ENCODE data around the gene ADGRG3. TPM values are rescaled to one million over a fixed set of nuclear protein-coding genes. Genes with fewer than 3 reads are reported as not detected.
"Not testable (repeated sequence)": the region's sequence is repeated elsewhere in the genome, so short reads cannot be mapped to it uniquely, and the experiment has no call there.

Gene ADGRG3
- total RNA-seq, 4 donors from 2014 or later: 2.0 to 9.6 (median 3.7) TPM

- Histone ChIP-seq H3K36me3 (no peaks in the 10 kb centered on the region), H3K27ac (replicated peaks in 1 of 4) (no peak overlapping the region), H3K27me3 (no peaks in the 10 kb centered on the region), H3K4me3 (no peak overlapping the region), H3K9me3 (no peaks in the 10 kb centered on the region), H3K4me1 (no peaks in the 10 kb centered on the region)
- no peak for TF ChIP-seq POLR2A (IDR thresholded peaks at IDR 0.05; ENCODE audit: low read depth)
- no peak for TF ChIP-seq POLR2AphosphoS5 (IDR thresholded peaks at IDR 0.05)
- no peak for TF ChIP-seq CTCF (IDR thresholded peaks at IDR 0.05)
- TF ChIP-seq EP300 (IDR thresholded peaks at IDR 0.05): no peak
- 87% methylated on average over 3 of the region's 3 CpGs for WGBS
- DNase-seq (ENCODE audit: extremely low spot score): no peak
- intact Hi-C loops (cut with DNase I): loop anchor here (10.0 kb wide), 1 partner anchor 135 kb away; no protein-coding TSS in a partner anchor
Measured at GRCh38 chr16:57709663-57710062, 41.6 kb downstream of the ADGRG3 start.

GRCh38 chr16:57711346-57711745 lies 43.2 kb downstream of the ADGRG3 start:
- H3K4me3 ChIP-seq: no peak overlapping the region
- H3K36me3 ChIP-seq: no peaks in the 10 kb centered on the region
- H3K4me1 ChIP-seq: no peaks in the 10 kb centered on the region
- H3K9me3 ChIP-seq: no peaks in the 10 kb centered on the region
- 83% methylated on average over 5 of the region's 5 CpGs for WGBS
- H3K27ac ChIP-seq (replicated peaks in 1 of 4): no peak overlapping the region
- TF ChIP-seq CTCF (IDR thresholded peaks at IDR 0.05) (no peak), POLR2A (IDR thresholded peaks at IDR 0.05; ENCODE audit: low read depth) (no peak), POLR2AphosphoS5 (IDR thresholded peaks at IDR 0.05) (no peak), EP300 (IDR thresholded peaks at IDR 0.05) (no peak)
- no peak for DNase-seq (ENCODE audit: extremely low spot score)
- no peaks in the 10 kb centered on the region for H3K27me3 ChIP-seq
- intact Hi-C loops (cut with DNase I): loop anchor here (10.0 kb wide), 1 partner anchor 137 kb away; no protein-coding TSS in a partner anchor

GRCh38 chr16:57711993-57712392 lies 43.9 kb downstream of the ADGRG3 start:
- Histone ChIP-seq H3K27me3 (no peaks in the 10 kb centered on the region), H3K4me3 (no peak overlapping the region), H3K9me3 (no peaks in the 10 kb centered on the region), H3K27ac (replicated peaks in 1 of 4) (no peak overlapping the region), H3K36me3 (no peaks in the 10 kb centered on the region), H3K4me1 (no peaks in the 10 kb centered on the region)
- WGBS: 98% methylated on average over 3 of the region's 3 CpGs
- no peak for DNase-seq (ENCODE audit: extremely low spot score)
- TF ChIP-seq POLR2A (IDR thresholded peaks at IDR 0.05; ENCODE audit: low read depth) (no peak), CTCF (IDR thresholded peaks at IDR 0.05) (no peak), POLR2AphosphoS5 (IDR thresholded peaks at IDR 0.05) (no peak), EP300 (IDR thresholded peaks at IDR 0.05) (no peak)
- intact Hi-C loops (cut with DNase I): loop anchor here (10.0 kb wide), 1 partner anchor 137 kb away; no protein-coding TSS in a partner anchor

GRCh38 chr16:57712569-57712968 lies 44.5 kb downstream of the ADGRG3 start:
- H3K36me3 ChIP-seq; H3K27me3 ChIP-seq; H3K4me3 ChIP-seq; DNase-seq (ENCODE audit: extremely low spot score); H3K4me1 ChIP-seq; H3K9me3 ChIP-seq; H3K27ac ChIP-seq (replicated peaks in 1 of 4): not testable (repeated sequence)
- intact Hi-C loops (cut with DNase I): loop anchor here (10.0 kb wide), 1 partner anchor 138 kb away; no protein-coding TSS in a partner anchor
- WGBS: 80% methylated on average over 6 of the region's 6 CpGs

- H3K27ac ChIP-seq (replicated peaks in 1 of 4): no peak overlapping the region
Measured at GRCh38 chr16:57713596-57713995, 45.5 kb downstream of the ADGRG3 start.

More at GRCh38 chr16:57713596-57713995, 45.5 kb downstream of the ADGRG3 start:
- no peak for TF ChIP-seq CTCF (IDR thresholded peaks at IDR 0.05)
- no peak for TF ChIP-seq POLR2A (IDR thresholded peaks at IDR 0.05; ENCODE audit: low read depth)
- TF ChIP-seq EP300 (IDR thresholded peaks at IDR 0.05): no peak
- no peak for TF ChIP-seq POLR2AphosphoS5 (IDR thresholded peaks at IDR 0.05)
- no peaks in the 10 kb centered on the region for H3K36me3 ChIP-seq
- intact Hi-C loops (cut with DNase I): loop anchor here (10.0 kb wide), 1 partner anchor 139 kb away; no protein-coding TSS in a partner anchor
- DNase-seq (ENCODE audit: extremely low spot score): no peak
- H3K9me3 ChIP-seq: no peaks in the 10 kb centered on the region
- H3K4me3 ChIP-seq: no peak overlapping the region
- WGBS: 81% methylated on average over 8 of the region's 8 CpGs
- H3K27me3 ChIP-seq: peaks cover 0 to 10% (median 0%) of the 10 kb centered on the region in 4 donors
- no peaks in the 10 kb centered on the region for H3K4me1 ChIP-seq
